Heart left ventricle (tissue), 16 donors: ENCODE measurements around the gene TMEM184C. TPM values are rescaled to one million over a fixed set of nuclear protein-coding genes. Genes with fewer than 3 reads are reported as not detected.

Source experiments
- ATAC-seq, 4 donors: fragments of 200-7000 bp; cut with Tn5 transposase; one replicate each; pipeline ENCODE4 v1.9.1; 2020 to 2022; ENCODE audit warnings: moderate library complexity in 4 of 4, mild to moderate bottlenecking in 3 of 4, moderate number of reproducible peaks in 1 of 4
- DNase-seq, 5 donors: peaks; one replicate each; pipeline ENCODE4 v3.0.0-alpha.2; 2020
- H3K27ac ChIP-seq, 12 donors: fragments of 200-600 bp; sonication (generic) in 4 of 12; one replicate each; pipeline versions ENCODE4 v1.5.0 to v1.8.0; 2016 to 2022; ENCODE audit warnings: mild to moderate bottlenecking in 2 of 12
- H3K27me3 ChIP-seq, 9 donors: fragments of 200-600 bp; sonication (generic) in 2 of 9; one replicate each; pipeline versions ENCODE4 v1.5.1 to v1.8.0; 2016 to 2022; ENCODE audit warnings: mild to moderate bottlenecking in 3 of 9
- H3K36me3 ChIP-seq, 9 donors: fragments of 200-600 bp; sonication (generic) in 2 of 9; one replicate each; pipeline versions ENCODE4 v1.5.0 to v1.8.0; 2018 to 2022; ENCODE audit warnings: mild to moderate bottlenecking in 2 of 9
- H3K4me1 ChIP-seq, 12 donors: fragments of 200-600 bp; sonication (generic) in 4 of 12; one replicate each; pipeline versions ENCODE4 v1.5.0 to v1.8.0; 2016 to 2022; ENCODE audit warnings: mild to moderate bottlenecking in 3 of 12
- H3K4me3 ChIP-seq, 12 donors: fragments of 200-600 bp; sonication (generic) in 4 of 12; one replicate each; pipeline versions ENCODE4 v1.5.0 to v1.8.0; 2017 to 2022; ENCODE audit warnings: mild to moderate bottlenecking in 9 of 12, moderate library complexity in 4 of 12
- H3K9me3 ChIP-seq, 12 donors: fragments of 200-600 bp; sonication (generic) in 4 of 12; one replicate each; pipeline versions ENCODE4 v1.5.0 to v1.8.0; 2016 to 2022; ENCODE audit warnings: mild to moderate bottlenecking in 1 of 12
- CTCF ChIP-seq, 12 donors: fragments of 200-600 bp; sonication (generic) in 4 of 12; IDR thresholded peaks; one replicate each; pipeline versions ENCODE4 v1.5.0 to v1.8.0; 2018 to 2022; ENCODE audit warnings: antibody characterized with exemption in 12 of 12, mild to moderate bottlenecking in 5 of 12
- POLR2A ChIP-seq, 2 donors: fragments of 450-650 bp; IDR thresholded peaks; one replicate each; pipeline ENCODE4 v1.6.1; 2017; ENCODE audit warnings: antibody characterized with exemption in 2 of 2, mild to moderate bottlenecking in 2 of 2, moderate library complexity in 2 of 2
- WGBS, 4 donors: extraction: QIAGEN DNeasy Blood & Tissue Kit in 2 of 4; methylation state at CpG; one replicate each; pipeline versions ENCODE4 v1.1.5 to v1.1.7; 2013 to 2018; 5-methylcytosine and 5-hydroxymethylcytosine counted together
- intact Hi-C, 10 donors: fragments of 100-400 bp; cut with DNase I; formaldehyde crosslinking; loops; one replicate each; pipeline versions ENCODE4 v1.11.1 to v1.14.2; 2022
- polyA plus RNA-seq, 2 donors: library from polyadenylated mRNA; stranded (reverse); fragments of 200-250 nt; gene quantifications; one replicate each; pipeline ENCODE4 v1.2.3, GENCODE V29; 2013
- total RNA-seq, 9 donors: library from RNA; depleted of rRNA in 2 of 9; stranded (reverse); fragments of >200 nt in 2 of 9; fragmentation: NEBNext Ultra II Directional in 3 of 9; extraction: Animal tissue kit (Norgen Biotek cat#: 25700) in 3 of 9; gene quantifications; one replicate each; pipeline versions ENCODE4 v1.1.0 to v1.2.4, GENCODE V29; 2016 to 2023
- donor health status: ischemic (EF 13 %, LVEDD 7.1; RV severe dilation, severe dysfunction).
- donor health status: healthy with polysubstance abuse.
- donor health status: DM: no; HTN: yes; CAD: no.
- donor health status: DM: no; HTN: no; CAD: no.
- donor health status: ischemic (EF 25% LVEDD 6.9; RV normal size, moderate dysfunction).
- donor health status: ischemic (EF 25% LVEDD 5.7; RV mildly dilated, moderate dysfunction).
- donor health status: healthy.
- donor health status: DM: yes; HTN: yes; CAD: no.
- donor health status: ischemic (EF 35%, LVEDD 5.7; RV mildly dilated, moderate dysfunction).
- donor health status: nonischemic (EF 11% LVEDD 7.7; RV severe dilation, severe dysfunction).
- donor health status: DM: yes; HTN: yes; CAD: no.
- donor health status: PGD.
- donor health status: ischemic (EF 29% LVEDD 5.4; RV normal size, mild dysfunction).
- donor health status: nonischemic (EF 23%, LVEDD 6.1; RV moderate dilation, normal function).

The TMEM184C gene
- total and polyA plus RNA-seq, 11 donors = 4.2 to 29.4 (median 26.2) TPM

GRCh38 chr4:147674073-147674472 lies 56.9 kb downstream of the TMEM184C start:
- Histone ChIP-seq H3K27me3 (no peaks in the 10 kb centered on the region), H3K36me3 (peaks cover 0 to 51% (median 31%) of the 10 kb centered on the region in 9 donors), H3K4me3 (no peak overlapping the region), H3K27ac (no peak overlapping the region), H3K9me3 (no peaks in the 10 kb centered on the region), H3K4me1 (peaks cover 0 to 8% (median 0%) of the 10 kb centered on the region in 12 donors)
- intact Hi-C loops = no loop called here
- no peak for ATAC-seq
- WGBS, 4 donors = 92 to 96% (median 96%) methylated on average over 4 of the region's 4 CpGs
- no peak for TF ChIP-seq CTCF (IDR thresholded peaks at IDR 0.05)
- no peak for TF ChIP-seq POLR2A (IDR thresholded peaks at IDR 0.05)
- DNase-seq = no peak

GRCh38 chr4:147674496-147674895 lies 57.3 kb downstream of the TMEM184C start:
- ATAC-seq (no peak), DNase-seq (no peak)
- H3K27me3 ChIP-seq = no peaks in the 10 kb centered on the region
- no peak overlapping the region for H3K4me3 ChIP-seq
- H3K4me1 ChIP-seq = peaks cover 0 to 8% (median 0%) of the 10 kb centered on the region in 12 donors
- no peak overlapping the region for H3K27ac ChIP-seq
- peaks cover 0 to 49% (median 31%) of the 10 kb centered on the region in 9 donors for H3K36me3 ChIP-seq
- TF ChIP-seq POLR2A (IDR thresholded peaks at IDR 0.05) = no peak
- no peaks in the 10 kb centered on the region for H3K9me3 ChIP-seq
- intact Hi-C loops = no loop called here
- 95 to 100% (median 98%) methylated on average over 1 of the region's 1 CpG for WGBS, 4 donors

- H3K27ac ChIP-seq = no peak overlapping the region
- H3K27me3 ChIP-seq = no peaks in the 10 kb centered on the region
- DNase-seq (no peak), ATAC-seq (no peak)
- WGBS, 4 donors = 64 to 73% (median 66%) methylated on average over 5 of the region's 5 CpGs
- H3K9me3 ChIP-seq = no peaks in the 10 kb centered on the region
- peaks cover 0 to 27% (median 5%) of the 10 kb centered on the region in 9 donors for H3K36me3 ChIP-seq
- H3K4me3 ChIP-seq = no peak overlapping the region
- intact Hi-C loops = no loop called here
- TF ChIP-seq POLR2A (IDR thresholded peaks at IDR 0.05) (no peak), CTCF (IDR thresholded peaks at IDR 0.05) (no peak)
- peaks cover 0 to 16% (median 7%) of the 10 kb centered on the region in 12 donors for H3K4me1 ChIP-seq
Observed at GRCh38 chr4:147678106-147678505, 60.9 kb downstream of the TMEM184C start.

- Histone ChIP-seq H3K36me3 (peaks cover 0 to 27% (median 5%) of the 10 kb centered on the region in 9 donors), H3K4me3 (no peak overlapping the region), H3K27me3 (no peaks in the 10 kb centered on the region), H3K27ac (peak overlapping the region in 1 of 12 donors; percentile 7), H3K4me1 (peaks cover 0 to 18% (median 8%) of the 10 kb centered on the region in 12 donors), H3K9me3 (no peaks in the 10 kb centered on the region)
- DNase-seq (no peak), ATAC-seq (no peak)
- TF ChIP-seq CTCF (IDR thresholded peaks at IDR 0.05) (no peak), POLR2A (IDR thresholded peaks at IDR 0.05) (no peak)
- intact Hi-C loops = no loop called here
- 91 to 94% (median 92%) methylated on average over 11 to 12 of the region's 12 CpGs for WGBS, 4 donors
Observed at GRCh38 chr4:147678796-147679549, 61.8 kb downstream of the TMEM184C start.
